AG09309 (cell line): ENCODE data around the gene MTERF4.

ENCODE experiments used
- DNase-seq: peaks from one replicate; pipeline ENCODE4 v3.0.0-alpha.2; 2010; ENCODE audit warnings: low read depth
- H3K4me3 ChIP-seq: 2 replicates; pipeline ENCODE4 v1.5.1; 2011; ENCODE audit warnings: mild to moderate bottlenecking, low read depth, low read length, moderate library complexity; ENCODE audit not compliant: control insufficient read depth
- TF ChIP-seq, protein P1 (sequence below): IDR thresholded peaks from 2 replicates; pipeline ENCODE4 v1.5.1; 2011; ENCODE audit warnings: mild to moderate bottlenecking, low read depth, low read length, inconsistent platforms; ENCODE audit not compliant: insufficient read depth, control insufficient read depth; ENCODE audit errors: missing control alignments

Gene MTERF4

GRCh38 chr2:241068942-241069810, 32.9 kb downstream of the MTERF4 start:
- TF ChIP-seq, protein P1, sequence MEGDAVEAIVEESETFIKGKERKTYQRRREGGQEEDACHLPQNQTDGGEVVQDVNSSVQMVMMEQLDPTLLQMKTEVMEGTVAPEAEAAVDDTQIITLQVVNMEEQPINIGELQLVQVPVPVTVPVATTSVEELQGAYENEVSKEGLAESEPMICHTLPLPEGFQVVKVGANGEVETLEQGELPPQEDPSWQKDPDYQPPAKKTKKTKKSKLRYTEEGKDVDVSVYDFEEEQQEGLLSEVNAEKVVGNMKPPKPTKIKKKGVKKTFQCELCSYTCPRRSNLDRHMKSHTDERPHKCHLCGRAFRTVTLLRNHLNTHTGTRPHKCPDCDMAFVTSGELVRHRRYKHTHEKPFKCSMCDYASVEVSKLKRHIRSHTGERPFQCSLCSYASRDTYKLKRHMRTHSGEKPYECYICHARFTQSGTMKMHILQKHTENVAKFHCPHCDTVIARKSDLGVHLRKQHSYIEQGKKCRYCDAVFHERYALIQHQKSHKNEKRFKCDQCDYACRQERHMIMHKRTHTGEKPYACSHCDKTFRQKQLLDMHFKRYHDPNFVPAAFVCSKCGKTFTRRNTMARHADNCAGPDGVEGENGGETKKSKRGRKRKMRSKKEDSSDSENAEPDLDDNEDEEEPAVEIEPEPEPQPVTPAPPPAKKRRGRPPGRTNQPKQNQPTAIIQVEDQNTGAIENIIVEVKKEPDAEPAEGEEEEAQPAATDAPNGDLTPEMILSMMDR, result no peak
- no peak overlapping the region for H3K4me3 ChIP-seq
- DNase-seq, result no peak

- TF ChIP-seq, protein P1, result no peak
- no peak overlapping the region for H3K4me3 ChIP-seq
- no peak for DNase-seq
Measured at GRCh38 chr2:241068136-241068941, 33.7 kb downstream of the MTERF4 start.

GRCh38 chr2:241067501-241068135, 34.5 kb downstream of the MTERF4 start:
- TF ChIP-seq, protein P1, result no peak
- no peak for DNase-seq
- no peak overlapping the region for H3K4me3 ChIP-seq

- TF ChIP-seq, protein P1, result peak; percentile 22
- H3K4me3 ChIP-seq, result no peak overlapping the region
- DNase-seq, result no peak
Measured at GRCh38 chr2:241066893-241067341, 35.2 kb downstream of the MTERF4 start.

DNA sequence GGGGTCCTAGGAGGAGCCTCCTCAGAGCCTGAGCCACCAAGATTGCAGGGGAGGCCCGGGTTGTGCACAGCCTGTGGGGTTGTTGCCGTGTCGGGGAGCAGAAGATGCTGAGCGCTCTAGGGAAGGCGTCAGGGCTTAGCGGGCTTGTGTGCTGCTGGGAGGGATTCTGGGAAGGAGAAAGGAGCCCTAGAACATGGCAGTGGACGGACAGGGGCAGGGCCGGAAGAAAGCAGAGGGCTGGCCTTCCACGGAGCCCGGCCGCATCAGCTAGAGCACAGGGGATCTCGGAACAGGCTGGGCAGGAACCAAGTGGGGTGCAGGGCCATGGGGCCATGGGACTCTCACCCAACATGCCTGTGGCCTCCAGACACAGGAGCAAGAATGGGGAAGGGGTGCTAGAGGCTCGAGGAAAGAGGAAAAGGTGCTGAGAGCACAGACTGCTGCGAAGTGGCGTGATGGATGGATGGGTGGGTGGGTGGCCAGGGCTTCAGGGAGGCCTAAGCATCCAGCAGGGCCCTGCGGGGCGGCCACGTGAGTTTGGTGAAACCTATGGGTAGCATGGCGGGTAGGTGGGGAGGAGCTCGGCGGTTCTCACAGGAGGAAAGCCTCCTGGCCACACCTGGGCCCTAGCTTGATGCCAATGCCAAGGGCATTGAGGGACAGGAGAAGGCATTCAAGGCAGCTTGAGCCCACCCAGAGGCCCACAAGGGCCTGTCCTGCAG, 35.8 kb downstream of the MTERF4 start:
- no peak overlapping the region for H3K4me3 ChIP-seq
- DNase-seq, result no peak
- TF ChIP-seq, protein P1, result no peak

- no peak overlapping the region for H3K4me3 ChIP-seq
- no peak for DNase-seq
- TF ChIP-seq, protein P1, result no peak
Measured at GRCh38 chr2:241065355-241065803, 36.7 kb downstream of the MTERF4 start.
